Measurements from ENCODE around the gene TMEM61.
"Not testable (repeated sequence)": the region's sequence is repeated elsewhere in the genome, so short reads cannot be mapped to it uniquely, and the experiment has no call there.

TMEM61 gene

DNA sequence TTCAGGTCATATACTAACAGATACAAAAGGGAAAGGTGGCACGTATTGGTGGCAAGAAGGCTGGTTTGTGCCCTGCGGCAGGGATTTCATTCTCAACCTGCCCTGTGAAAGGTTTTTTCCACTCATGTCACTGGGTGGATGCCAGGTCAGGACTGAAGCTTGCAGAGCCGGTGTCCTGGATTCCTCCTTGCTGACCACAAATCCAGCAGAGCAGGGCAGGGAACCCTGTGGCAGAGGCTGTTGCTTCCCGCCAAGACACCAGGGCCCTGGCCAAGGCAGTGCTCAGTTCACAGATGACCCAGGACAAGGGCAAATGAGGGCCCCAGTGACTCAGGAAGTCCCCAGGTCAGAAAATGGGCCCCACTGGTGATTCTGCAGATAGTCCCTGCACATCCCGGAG is 34.7 kb downstream of the TMEM61 start:
- Mint-ChIP-seq H3K4me1 (no peaks in the 10 kb centered on the region), H3K9me3 (no peaks in the 10 kb centered on the region), H3K4me3 (no peak overlapping the region), H3K27me3 (ENCODE audit: low read depth, poor library complexity) (peaks cover 56% of the 10 kb centered on the region), H3K36me3 (ENCODE audit: low read depth) (no peaks in the 10 kb centered on the region), H3K27ac (no peak overlapping the region)
- no peak for DNase-seq
- TF ChIP-seq, protein P1, sequence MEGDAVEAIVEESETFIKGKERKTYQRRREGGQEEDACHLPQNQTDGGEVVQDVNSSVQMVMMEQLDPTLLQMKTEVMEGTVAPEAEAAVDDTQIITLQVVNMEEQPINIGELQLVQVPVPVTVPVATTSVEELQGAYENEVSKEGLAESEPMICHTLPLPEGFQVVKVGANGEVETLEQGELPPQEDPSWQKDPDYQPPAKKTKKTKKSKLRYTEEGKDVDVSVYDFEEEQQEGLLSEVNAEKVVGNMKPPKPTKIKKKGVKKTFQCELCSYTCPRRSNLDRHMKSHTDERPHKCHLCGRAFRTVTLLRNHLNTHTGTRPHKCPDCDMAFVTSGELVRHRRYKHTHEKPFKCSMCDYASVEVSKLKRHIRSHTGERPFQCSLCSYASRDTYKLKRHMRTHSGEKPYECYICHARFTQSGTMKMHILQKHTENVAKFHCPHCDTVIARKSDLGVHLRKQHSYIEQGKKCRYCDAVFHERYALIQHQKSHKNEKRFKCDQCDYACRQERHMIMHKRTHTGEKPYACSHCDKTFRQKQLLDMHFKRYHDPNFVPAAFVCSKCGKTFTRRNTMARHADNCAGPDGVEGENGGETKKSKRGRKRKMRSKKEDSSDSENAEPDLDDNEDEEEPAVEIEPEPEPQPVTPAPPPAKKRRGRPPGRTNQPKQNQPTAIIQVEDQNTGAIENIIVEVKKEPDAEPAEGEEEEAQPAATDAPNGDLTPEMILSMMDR (IDR thresholded peaks at IDR 0.05), result no peak

DNA sequence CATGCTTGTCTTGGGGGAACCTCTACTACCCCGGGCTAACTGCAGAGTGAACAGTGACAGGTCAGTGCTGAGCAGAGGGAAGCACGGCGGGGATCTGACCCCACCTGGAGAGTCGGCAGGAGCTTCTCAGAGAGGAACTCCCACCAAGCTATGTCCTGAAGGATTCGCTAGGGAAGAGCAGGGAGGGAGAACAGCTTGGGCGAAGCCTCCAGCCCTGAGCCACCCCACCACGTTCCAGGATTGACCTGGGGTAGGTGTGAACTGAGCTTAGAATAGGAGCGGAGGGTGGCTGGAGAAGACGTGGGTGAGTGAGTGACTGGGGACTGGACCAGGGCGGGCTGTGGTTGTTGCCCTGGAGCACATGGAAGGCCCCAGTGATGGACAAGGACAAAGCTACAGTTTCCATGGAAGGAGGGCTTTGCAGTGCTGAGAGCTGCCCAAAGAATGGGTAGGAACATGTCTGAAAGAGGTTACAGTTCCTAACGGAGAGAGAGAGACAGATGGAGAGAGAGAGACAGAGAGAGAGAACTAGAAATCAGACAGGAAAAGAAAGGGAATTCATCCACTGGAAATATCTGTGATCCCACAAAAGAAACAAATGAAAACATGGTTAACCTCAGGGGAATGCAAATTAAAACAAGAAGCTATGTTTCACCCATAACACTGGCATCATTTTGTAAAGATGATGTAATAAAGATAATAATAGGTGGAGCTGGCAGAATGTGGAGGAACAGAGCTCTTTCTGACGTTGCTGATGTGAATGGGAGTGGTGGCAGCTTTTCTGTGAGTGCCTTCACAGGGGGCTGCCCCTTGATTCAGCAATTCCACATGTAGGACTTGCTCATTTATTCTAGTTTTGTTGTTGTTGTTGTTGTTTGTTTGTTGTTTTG is 35.5 kb downstream of the TMEM61 start:
- Mint-ChIP-seq H3K27me3 (ENCODE audit: low read depth, poor library complexity) (peaks cover 53% of the 10 kb centered on the region), H3K9me3 (no peaks in the 10 kb centered on the region), H3K36me3 (ENCODE audit: low read depth) (no peaks in the 10 kb centered on the region), H3K4me1 (no peaks in the 10 kb centered on the region), H3K27ac (no peak overlapping the region), H3K4me3 (no peak overlapping the region)
- TF ChIP-seq, protein P1 (IDR thresholded peaks at IDR 0.05), result no peak
- DNase-seq, result no peak

DNA sequence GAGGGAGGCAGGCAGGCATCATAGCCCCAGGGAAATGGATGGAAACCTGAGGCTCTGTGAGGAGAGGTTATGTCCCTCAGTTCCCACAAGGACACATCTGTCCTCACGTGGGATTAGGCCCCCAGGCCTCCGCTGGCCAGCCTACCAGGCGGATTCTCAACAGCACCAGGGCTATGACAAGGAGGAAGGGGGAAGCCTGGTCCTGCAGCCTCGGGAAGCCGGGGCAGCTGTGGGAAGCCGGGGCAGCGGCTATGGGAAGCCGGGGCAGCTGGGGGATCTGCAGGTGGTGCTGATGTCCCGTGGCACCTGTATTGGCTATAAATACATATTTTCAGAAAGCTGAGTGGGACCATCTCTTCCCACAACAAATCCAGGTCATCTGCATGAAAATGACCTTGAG is 38.0 kb downstream of the TMEM61 start:
- DNase-seq, result no peak
- Mint-ChIP-seq H3K4me1 (peaks cover 10% of the 10 kb centered on the region), H3K9me3 (peaks cover 2% of the 10 kb centered on the region), H3K27me3 (ENCODE audit: low read depth, poor library complexity) (peaks cover 44% of the 10 kb centered on the region), H3K27ac (no peak overlapping the region), H3K4me3 (no peak overlapping the region), H3K36me3 (ENCODE audit: low read depth) (no peaks in the 10 kb centered on the region)
- TF ChIP-seq, protein P1 (IDR thresholded peaks at IDR 0.05), result no peak

DNA sequence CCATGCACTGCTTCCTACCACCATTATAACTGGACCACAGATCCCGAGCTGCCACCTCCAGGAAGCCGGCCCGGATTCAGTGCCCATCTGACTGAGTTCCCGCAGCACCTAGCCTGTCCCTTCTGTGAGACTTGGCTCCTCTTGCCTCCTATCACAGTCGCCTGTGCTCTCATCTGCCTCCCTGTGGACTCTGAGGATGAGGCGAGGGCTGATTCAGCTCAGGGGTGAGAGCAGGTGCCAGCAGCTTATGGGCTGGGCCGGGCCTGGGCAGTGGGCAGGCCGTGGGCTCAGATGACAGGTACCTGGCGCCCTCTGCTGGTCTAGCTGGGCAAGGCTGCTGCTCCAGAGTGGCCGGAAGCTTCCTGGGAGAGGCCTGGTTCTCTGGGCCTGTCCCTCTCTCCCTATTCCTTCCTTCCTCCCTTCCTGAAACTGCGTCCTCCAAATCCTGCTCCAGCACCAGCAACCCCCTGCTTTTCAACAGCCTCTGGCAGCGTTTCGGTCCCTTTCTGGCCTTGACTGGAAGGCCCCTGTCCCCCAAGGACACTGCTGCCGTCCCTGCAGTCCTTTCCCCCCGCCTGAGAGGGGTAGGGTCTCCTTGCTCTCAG is 41.6 kb downstream of the TMEM61 start:
- peaks cover 38% of the 10 kb centered on the region for H3K4me1 Mint-ChIP-seq
- peaks cover 20% of the 10 kb centered on the region for H3K27me3 Mint-ChIP-seq (ENCODE audit: low read depth, poor library complexity)
- no peaks in the 10 kb centered on the region for H3K36me3 Mint-ChIP-seq (ENCODE audit: low read depth)
- TF ChIP-seq, protein P1 (IDR thresholded peaks at IDR 0.05), result peak; percentile 85
- H3K27ac Mint-ChIP-seq, result peak overlapping the region; percentile 92
- peak; percentile 94 for DNase-seq
- H3K4me3 Mint-ChIP-seq, result no peak overlapping the region
- H3K9me3 Mint-ChIP-seq, result peaks cover 10% of the 10 kb centered on the region

DNA sequence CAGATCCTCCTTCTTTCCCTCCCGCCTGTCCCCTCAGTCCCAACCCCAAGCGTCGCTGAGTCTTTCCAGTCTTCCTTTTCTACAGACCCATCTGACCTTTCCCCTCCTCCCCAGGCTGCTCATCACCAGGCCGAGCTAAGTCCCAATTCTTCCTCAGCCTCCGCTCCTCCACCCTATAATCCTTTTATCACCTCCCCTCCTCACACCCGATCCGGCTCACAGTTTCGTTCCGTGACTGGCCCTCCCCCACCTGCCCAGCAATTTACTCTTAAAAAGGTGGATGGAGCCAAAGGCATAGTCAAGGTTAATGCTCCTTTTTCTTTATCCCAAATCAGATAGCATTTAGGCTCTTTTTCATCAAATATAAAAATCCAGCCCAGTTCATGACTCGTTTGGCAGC is 43.7 kb downstream of the TMEM61 start:
- H3K4me1 Mint-ChIP-seq, result peaks cover 45% of the 10 kb centered on the region
- peak overlapping the region; percentile 20 for H3K27ac Mint-ChIP-seq
- H3K4me3 Mint-ChIP-seq, result peak overlapping the region; percentile 5
- not testable (repeated sequence) for H3K36me3 Mint-ChIP-seq (ENCODE audit: low read depth); DNase-seq; H3K9me3 Mint-ChIP-seq
- peaks cover 13% of the 10 kb centered on the region for H3K27me3 Mint-ChIP-seq (ENCODE audit: low read depth, poor library complexity)

DNA sequence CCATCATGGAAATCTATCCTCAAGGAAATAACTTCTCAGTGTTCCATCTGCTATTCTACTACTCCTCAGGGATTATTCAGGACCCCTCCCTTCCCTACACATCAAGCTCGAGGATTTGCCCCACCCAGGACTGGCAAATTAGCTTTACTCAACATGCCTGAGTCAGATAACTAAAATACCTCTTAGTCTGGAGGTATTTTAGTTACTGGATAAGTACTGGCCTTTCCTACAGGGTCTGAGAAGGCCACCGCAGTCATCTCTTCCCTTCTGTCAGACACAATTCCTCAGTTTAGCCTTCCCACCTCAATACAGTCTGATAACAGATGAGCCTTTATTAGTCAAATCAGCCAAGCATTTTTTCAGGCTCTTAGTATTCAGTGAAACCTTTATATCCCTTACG is 46.3 kb downstream of the TMEM61 start:
- H3K4me3 Mint-ChIP-seq; H3K27ac Mint-ChIP-seq; DNase-seq; H3K36me3 Mint-ChIP-seq (ENCODE audit: low read depth): not testable (repeated sequence)
- peaks cover 65% of the 10 kb centered on the region for H3K4me1 Mint-ChIP-seq
- H3K27me3 Mint-ChIP-seq (ENCODE audit: low read depth, poor library complexity), result peaks cover 12% of the 10 kb centered on the region
- peaks cover 20% of the 10 kb centered on the region for H3K9me3 Mint-ChIP-seq

DNA sequence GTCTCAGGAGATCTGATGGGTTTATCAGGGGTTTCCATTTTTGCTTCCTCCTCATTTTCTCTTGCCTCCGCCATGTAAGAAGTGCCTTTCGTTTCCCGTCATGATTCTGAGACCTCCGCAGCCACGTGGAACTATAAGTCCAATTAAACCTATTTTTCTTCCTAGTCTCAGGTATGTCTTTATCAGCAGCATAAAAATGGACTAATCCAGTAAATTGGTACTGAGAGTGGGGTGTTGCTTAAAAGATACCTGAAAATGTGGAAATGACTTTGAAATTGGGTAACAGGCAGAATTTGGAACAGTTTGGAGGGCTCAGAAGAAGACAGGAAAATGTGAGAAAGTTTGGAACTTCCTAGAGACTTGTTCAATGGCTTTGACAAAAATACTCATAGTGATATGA is 50.7 kb downstream of the TMEM61 start:
- peaks cover 16% of the 10 kb centered on the region for H3K27me3 Mint-ChIP-seq (ENCODE audit: low read depth, poor library complexity)
- H3K9me3 Mint-ChIP-seq, result peaks cover 22% of the 10 kb centered on the region
- DNase-seq, H3K4me3 Mint-ChIP-seq, H3K27ac Mint-ChIP-seq: not testable (repeated sequence)
- peaks cover 73% of the 10 kb centered on the region for H3K4me1 Mint-ChIP-seq
- H3K36me3 Mint-ChIP-seq (ENCODE audit: low read depth), result peaks cover 12% of the 10 kb centered on the region

Data from nephron progenitor cell (in vitro differentiated cells).